ENCODE data around the gene ATF6.
"Not testable (repeated sequence)": the region's sequence is repeated elsewhere in the genome, so short reads cannot be mapped to it uniquely, and the experiment has no call there.

The ATF6 gene, protein sequence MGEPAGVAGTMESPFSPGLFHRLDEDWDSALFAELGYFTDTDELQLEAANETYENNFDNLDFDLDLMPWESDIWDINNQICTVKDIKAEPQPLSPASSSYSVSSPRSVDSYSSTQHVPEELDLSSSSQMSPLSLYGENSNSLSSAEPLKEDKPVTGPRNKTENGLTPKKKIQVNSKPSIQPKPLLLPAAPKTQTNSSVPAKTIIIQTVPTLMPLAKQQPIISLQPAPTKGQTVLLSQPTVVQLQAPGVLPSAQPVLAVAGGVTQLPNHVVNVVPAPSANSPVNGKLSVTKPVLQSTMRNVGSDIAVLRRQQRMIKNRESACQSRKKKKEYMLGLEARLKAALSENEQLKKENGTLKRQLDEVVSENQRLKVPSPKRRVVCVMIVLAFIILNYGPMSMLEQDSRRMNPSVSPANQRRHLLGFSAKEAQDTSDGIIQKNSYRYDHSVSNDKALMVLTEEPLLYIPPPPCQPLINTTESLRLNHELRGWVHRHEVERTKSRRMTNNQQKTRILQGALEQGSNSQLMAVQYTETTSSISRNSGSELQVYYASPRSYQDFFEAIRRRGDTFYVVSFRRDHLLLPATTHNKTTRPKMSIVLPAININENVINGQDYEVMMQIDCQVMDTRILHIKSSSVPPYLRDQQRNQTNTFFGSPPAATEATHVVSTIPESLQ

GRCh38 chr1:161766102-161766981 lies at the start of gene ATF6:
ATF6 (plus strand) TSS chr1:161766320; CDS start chr1:161766361, 41 bp downstream.
- DNase-seq = peak; percentile 91

DNA sequence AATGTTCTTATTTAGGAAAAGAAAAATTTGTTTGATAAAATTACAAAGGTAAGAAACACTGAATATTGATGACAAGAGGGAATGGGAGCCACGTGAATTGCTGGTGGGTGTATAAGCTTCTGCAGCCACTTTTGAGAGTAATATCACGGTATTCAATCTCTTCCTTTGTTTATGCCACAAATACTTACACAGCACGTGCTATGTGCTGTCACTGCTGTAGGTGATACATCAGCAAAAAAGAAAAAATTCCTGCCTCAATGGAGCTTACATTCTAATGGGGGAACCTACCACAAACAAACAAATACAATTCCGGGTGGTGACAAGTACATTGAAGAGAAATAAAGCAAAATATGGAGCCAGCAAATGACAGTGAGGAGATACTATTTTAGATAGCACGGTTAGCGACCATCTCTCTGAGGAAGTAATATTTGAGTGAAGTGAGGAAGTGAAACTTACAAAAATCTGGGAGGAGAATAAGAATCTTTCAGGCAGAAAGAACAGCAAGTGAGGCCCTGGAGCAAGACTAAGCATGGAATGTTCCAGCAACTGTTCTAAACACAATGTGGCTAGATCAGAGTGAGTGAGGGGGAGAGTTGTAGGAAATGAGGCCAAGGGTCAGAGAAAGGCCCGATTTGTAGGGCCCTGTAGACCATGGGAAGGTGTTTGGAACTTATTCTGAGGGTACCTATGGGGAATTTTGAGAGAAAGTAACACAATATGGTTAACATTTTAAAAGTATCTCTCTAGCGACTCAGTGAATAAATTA lies 47.4 kb upstream of the ATF6 start:
- no peak for DNase-seq

- no peak for DNase-seq
Observed at GRCh38 chr1:161719325-161719611, 46.9 kb upstream of the ATF6 start.

GRCh38 chr1:161720422-161720821 lies 45.7 kb upstream of the ATF6 start:
- no peak for DNase-seq

- no peak for DNase-seq
Observed at GRCh38 chr1:161720956-161721737, 45.0 kb upstream of the ATF6 start, which contains the start of gene FCRLB. FCRLB (plus strand) TSS chr1:161721544; CDS start chr1:161722673, 1,129 bp downstream.

- DNase-seq = no peak
Observed at GRCh38 chr1:161721738-161722343, 44.3 kb upstream of the ATF6 start.

DNA sequence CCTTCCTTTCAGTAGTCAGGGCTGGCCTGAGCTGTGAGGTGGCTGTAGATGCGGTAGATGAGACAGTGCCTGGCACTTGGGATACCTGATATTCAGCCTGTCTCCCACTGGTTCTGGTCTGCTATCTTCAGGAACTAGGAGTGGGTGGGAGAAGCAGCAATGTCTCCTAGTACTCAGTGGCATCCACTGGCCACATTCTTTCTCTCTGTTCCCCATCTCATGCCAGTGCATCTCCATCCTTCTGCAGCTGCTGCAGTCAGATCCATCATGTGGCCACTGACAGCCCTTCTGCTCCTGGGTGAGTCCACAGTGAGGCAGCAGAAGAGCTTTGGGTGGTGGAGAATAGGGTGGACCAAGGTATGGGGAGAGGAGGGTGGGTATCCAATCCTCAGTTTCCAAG lies 43.7 kb upstream of the ATF6 start:
- no peak for DNase-seq

DNA sequence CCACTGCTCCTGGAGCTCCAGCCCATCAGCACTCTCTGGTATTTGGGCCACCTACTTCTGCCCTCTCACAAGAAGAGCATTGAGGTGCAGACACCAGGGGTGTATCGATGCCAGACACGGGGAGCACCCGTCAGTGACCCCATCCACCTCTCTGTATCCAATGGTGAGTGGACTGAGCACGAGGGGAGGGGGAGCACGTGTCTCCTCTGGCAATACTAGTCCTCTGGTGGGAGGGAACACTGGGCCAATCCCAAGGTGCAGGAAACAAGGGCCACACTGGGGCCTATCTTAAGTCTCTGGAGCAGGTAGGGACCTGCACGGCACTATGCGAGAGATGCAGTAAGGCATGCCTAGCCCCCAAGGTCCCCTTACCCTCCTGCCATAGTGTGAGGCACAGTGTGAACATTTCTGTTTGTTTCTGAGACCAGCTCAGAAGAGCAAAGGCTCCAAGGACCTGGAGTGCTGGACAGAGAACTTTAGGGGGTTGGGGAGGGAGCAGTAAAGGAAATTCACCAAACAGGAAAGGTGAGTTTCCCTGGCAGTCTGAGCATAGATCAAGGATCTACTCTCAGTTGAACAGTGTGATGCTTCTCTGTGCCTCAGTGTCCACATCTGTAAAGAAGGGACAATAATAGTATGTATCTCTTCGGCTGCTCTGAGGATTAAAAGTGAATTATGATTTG lies 42.5 kb upstream of the ATF6 start:
- no peak for DNase-seq

DNA sequence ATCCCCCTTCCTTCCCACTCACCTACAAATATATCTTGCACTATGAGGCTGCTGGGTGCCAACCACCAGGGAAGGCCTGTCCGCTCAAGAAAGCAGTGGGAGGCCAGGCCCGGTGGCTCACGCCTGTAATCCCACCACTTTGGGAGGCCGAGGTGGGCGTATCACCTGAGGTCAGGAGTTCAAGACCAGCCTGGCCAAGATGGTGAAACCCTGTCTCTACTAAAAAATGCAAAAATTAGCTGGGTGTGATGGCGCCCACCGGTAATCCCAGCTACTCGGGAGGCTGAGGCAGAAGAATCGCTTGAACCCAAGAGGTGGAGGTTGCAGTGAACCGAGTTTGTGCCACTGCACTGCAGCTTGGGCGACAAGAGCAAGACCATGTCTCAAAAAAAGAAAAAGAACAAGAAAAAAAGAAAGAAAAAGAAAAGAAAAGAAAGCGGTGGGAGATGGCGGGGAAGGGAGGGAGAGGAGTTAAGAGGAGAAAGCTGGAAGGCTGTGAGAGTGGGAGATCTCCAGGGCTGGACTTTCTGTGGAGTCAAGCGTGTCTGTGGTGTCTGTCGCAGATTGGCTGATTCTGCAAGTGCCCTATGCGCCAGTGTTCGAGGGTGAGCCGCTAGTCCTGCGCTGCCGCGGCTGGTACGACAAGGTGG lies 40.7 kb upstream of the ATF6 start:
- DNase-seq = not testable (repeated sequence)

DNA sequence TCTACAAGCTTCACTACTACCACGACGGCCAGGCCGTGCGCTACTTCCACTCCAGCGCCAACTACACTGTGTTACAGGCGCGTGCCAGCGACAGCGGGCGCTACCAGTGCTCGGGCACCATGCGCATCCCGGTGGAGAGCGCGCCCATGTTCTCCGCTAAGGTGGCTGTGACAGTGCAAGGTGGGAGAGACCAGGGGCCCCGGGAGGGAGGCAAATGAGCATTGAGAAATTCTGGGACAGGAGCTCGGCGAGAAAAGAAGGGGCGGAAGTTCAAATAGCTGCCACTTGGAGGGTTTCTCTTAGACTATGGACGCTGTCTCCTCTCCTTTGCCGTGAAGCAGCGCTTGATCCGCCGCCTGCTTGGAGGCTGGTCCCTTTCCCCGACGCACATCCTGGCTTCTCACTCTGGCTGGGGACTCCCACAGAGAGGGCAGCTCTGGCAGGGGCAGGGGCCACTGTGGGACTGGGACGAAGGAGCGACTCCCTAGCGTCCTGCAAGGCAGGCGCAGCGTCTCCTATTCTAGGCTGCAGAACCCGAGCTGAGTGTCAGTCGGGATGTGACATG lies 40.1 kb upstream of the ATF6 start:
- DNase-seq = no peak

GRCh38 chr1:161726473-161727255 lies 39.5 kb upstream of the ATF6 start:
- DNase-seq = peak; percentile 33

GRCh38 chr1:161727256-161727924 lies 38.7 kb upstream of the ATF6 start:
- DNase-seq = no peak

GRCh38 chr1:161728376-161729226 lies 37.5 kb upstream of the ATF6 start:
- no peak for DNase-seq

DNA sequence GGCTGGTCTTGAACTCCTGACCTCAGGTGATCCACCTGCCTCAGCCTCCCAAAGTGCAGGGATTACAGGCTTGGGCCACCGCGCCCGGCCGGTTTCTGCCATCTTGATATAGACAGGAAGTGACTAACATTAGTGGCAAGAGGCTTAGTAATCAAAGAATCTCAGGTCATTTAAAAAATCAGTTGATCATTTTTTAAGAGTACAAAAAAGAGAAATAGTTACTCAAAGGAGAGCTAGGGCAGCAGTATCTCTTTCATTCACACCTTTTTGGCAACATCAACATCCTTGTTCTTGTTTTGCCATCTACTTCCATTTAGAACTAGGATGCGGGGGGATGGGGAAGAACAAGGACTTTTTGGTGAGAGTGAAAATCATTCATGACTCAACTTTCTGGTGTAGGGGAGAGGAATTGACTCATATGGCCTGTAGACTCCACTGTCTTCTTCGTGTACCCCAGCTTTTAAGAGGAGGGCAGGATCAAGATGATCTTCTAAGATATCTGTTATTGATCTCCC lies 36.0 kb upstream of the ATF6 start:
- DNase-seq = no peak

DNA sequence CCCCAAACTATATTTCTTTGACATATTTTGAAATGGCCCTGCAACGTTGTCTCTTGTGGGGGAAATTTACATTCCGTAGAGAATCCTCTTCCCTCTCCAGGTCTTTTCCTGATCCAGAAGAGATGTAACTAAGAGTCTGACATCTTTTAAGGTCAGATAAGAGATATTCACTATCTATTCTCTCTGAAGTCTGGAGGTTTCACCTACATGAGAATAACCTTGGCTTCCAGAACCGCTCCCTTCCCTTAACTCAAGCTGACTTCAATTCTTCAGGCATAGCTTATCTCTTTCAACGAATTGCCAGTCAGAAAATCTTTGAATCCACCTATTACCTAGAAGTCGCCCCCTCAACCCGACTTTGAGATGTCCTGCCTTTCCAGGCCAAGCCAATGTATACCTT lies 34.9 kb upstream of the ATF6 start:
- DNase-seq = no peak

DNA sequence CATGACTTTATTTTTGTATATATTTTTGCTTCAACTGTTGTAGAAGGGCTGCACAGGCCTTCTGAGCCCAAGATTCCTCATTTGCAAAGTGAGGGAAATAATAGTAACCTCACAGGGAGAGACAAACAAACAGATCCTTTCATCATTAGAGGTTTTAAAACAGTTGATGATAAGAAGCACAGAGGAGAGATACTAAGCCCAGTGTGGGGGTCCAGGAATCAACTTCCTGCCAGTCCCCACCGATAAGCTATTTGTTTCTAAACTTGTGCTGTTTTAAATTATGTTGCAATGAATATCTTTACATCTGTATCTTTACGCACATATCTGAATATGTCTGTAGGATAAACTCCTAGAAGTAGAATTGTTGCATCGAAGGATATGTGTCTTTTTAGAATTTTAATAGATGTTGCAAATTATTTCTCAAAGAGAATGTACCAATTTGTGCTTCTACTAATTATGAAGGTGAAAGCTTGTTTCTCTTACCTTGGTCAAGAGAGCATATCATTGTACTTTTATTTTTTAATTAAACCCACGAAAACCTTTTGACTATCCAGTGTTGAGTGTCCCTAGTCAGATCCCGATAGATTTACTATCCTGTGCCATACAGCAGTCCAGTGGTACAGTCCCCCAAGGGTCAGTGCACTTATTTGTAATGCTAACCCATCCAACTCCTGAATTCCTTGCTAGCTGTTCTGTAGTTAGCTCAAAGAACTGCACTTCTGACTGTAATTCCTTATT lies 34.0 kb upstream of the ATF6 start:
- DNase-seq = no peak

GRCh38 chr1:161733526-161733925 lies 32.6 kb upstream of the ATF6 start:
- DNase-seq = no peak

Data from NCI-H1092 treated with DMSO at 0.1 percent for 48 hours (cell line).